GM12878 (cell line): ENCODE measurements around the gene CREB3L1. TPM values are rescaled to one million over a fixed set of nuclear protein-coding genes. Genes with fewer than 3 reads are reported as not detected.

Experiments used
- ATAC-seq: fragments of 200-7000 bp; cut with Tn5 transposase; 3 replicates; pipeline ENCODE4 v1.9.1; 2020; ENCODE audit warnings: mild to moderate bottlenecking, moderate library complexity
- BruUV-seq: library from RNA; stranded (reverse); fragments of 400-500 nt; replicated peaks from 2 replicates; lab custom pipeline; 2021; lab: Mats Ljungman, UMichigan
- CTCF ChIA-PET: fragments of 300-600 bp; sonication (Branson Sonifier 250); formaldehyde crosslinking; extraction: SDS; loops from one replicate; lab custom pipeline; 2021; ENCODE audit warnings: inconsistent platforms; lab: Yijun Ruan, JAX
- POLR2A ChIA-PET: fragments of 350-600 bp; formaldehyde crosslinking; extraction: SDS; loops from one replicate; lab custom pipeline; 2021; ENCODE audit warnings: inconsistent platforms; lab: Charles Lee
- RAD21 ChIA-PET: fragments of 300-600 bp; sonication (Branson Sonifier 250); formaldehyde crosslinking; loops from one replicate; lab custom pipeline; 2023; ENCODE audit warnings: antibody characterized with exemption; ENCODE audit not compliant: unreplicated experiment; lab: Charles Lee
- SMC1A ChIA-PET: fragments of 300-600 bp; sonication (Branson Sonifier 250); formaldehyde crosslinking; loops from one replicate; lab custom pipeline; 2023; ENCODE audit not compliant: unreplicated experiment, uncharacterized antibody; lab: Charles Lee
- DNase-seq: peaks from one replicate; pipeline ENCODE4 v3.0.0-alpha.2; 2011; ENCODE audit warnings: low read depth, low spot score
- FAIRE-seq: peaks from 3 replicates; lab custom pipeline; 2011; peaks lifted over from hg19 to GRCh38; lab: Jason Lieb, UNC
- H2AFZ ChIP-seq: 2 replicates; pipeline ENCODE4 v1.6.0; 2011; ENCODE audit warnings: low read depth, low read length, control low read depth; ENCODE audit not compliant: control insufficient read depth
- H3K27ac ChIP-seq: 2 replicates; pipeline ENCODE4 v1.5.1; 2011; ENCODE audit warnings: control low read depth; ENCODE audit not compliant: control insufficient read depth, insufficient read depth
- H3K27me3 ChIP-seq, 2 experiments: replicated peaks in 1 of 2; 2 replicates each; pipeline versions ENCODE4 v1.6.0 to v1.6.1; 2011; ENCODE audit warnings: low read length in 1 of 2; ENCODE audit not compliant: control insufficient read depth in 2 of 2, insufficient read depth in 2 of 2
- H3K36me3 ChIP-seq, 2 experiments: 2 replicates each; pipeline ENCODE4 v1.5.1; 2011; ENCODE audit warnings: low read length in 1 of 2; ENCODE audit not compliant: control insufficient read depth in 2 of 2, insufficient read depth in 2 of 2
- H3K4me1 ChIP-seq: 2 replicates; pipeline ENCODE4 v1.6.1; 2011; ENCODE audit warnings: mild to moderate bottlenecking, low read length, moderate library complexity, mixed read lengths; ENCODE audit not compliant: control insufficient read depth, insufficient read depth
- H3K4me2 ChIP-seq: 2 replicates; pipeline ENCODE4 v1.6.0; 2011; ENCODE audit warnings: control low read depth; ENCODE audit not compliant: control insufficient read depth, insufficient read depth
- H3K4me3 ChIP-seq: fragments of 200-600 bp; sonication (generic); 2 replicates; pipeline ENCODE4 v1.5.1; 2016
- H3K79me2 ChIP-seq: 2 replicates; pipeline ENCODE4 v1.6.0; 2011; ENCODE audit warnings: low read length; ENCODE audit not compliant: control insufficient read depth, insufficient read depth
- H3K9ac ChIP-seq: 2 replicates; pipeline ENCODE4 v1.8.0; 2011; ENCODE audit warnings: low read length, control low read depth, mixed read lengths; ENCODE audit not compliant: control insufficient read depth, insufficient read depth
- H3K9me3 ChIP-seq: replicated peaks from 3 replicates; pipeline ENCODE4 v1.5.1; 2011; ENCODE audit warnings: mild to moderate bottlenecking, low read length; ENCODE audit not compliant: control insufficient read depth, insufficient read depth
- H4K20me1 ChIP-seq: 2 replicates; pipeline ENCODE4 v1.6.0; 2011; ENCODE audit not compliant: control insufficient read depth, insufficient read depth
- CHD1 ChIP-seq: IDR thresholded peaks from 2 replicates; pipeline ENCODE4 v1.6.1; 2012; ENCODE audit warnings: low read depth, low read length, improper control_type of control experiment
- CTCF ChIP-seq, 3 experiments: IDR thresholded peaks in 2 of 3; conservative IDR thresholded peaks in 1 of 3; 2 replicates each; pipeline ENCODE4 v1.5.1; 2011; ENCODE audit warnings: low read depth in 3 of 3, low read length in 3 of 3, mild to moderate bottlenecking in 3 of 3, control low read depth in 2 of 3, moderate library complexity in 2 of 3, inconsistent platforms in 1 of 3, mixed read lengths in 1 of 3; ENCODE audit not compliant: control insufficient read depth in 2 of 3, insufficient read depth in 1 of 3; ENCODE audit errors: extremely low read depth in 1 of 3
- EED ChIP-seq: sonication (generic); IDR thresholded peaks from 2 replicates; pipeline ENCODE4 v1.6.1; 2016; ENCODE audit warnings: antibody characterized with exemption, low read depth
- IKZF1 ChIP-seq: fragments of 450-650 bp; conservative IDR thresholded peaks from 2 replicates; pipeline ENCODE4 v1.6.1; 2017; ENCODE audit warnings: antibody characterized with exemption, mild to moderate bottlenecking
- IRF5 ChIP-seq: fragments of 450-650 bp; IDR thresholded peaks from 2 replicates; pipeline ENCODE4 v1.6.1; 2017; ENCODE audit warnings: borderline replicate concordance
- MEF2B ChIP-seq: fragments of 450-650 bp; IDR thresholded peaks from 2 replicates; pipeline ENCODE4 v1.6.1; 2018; ENCODE audit warnings: mild to moderate bottlenecking, moderate library complexity; ENCODE audit not compliant: partially characterized antibody, poor library complexity, severe bottlenecking
- MLLT1 ChIP-seq: fragments of 450-650 bp; IDR thresholded peaks from 2 replicates; pipeline ENCODE4 v1.6.1; 2016; ENCODE audit warnings: mild to moderate bottlenecking
- PBX3 ChIP-seq: IDR thresholded peaks from 2 replicates; pipeline ENCODE4 v1.6.1; 2011; ENCODE audit warnings: mild to moderate bottlenecking, low read depth, low read length, moderate library complexity; ENCODE audit not compliant: insufficient replicate concordance
- PRDM15 ChIP-seq: fragments of 450-650 bp; formaldehyde crosslinking; IDR thresholded peaks from 2 replicates; pipeline ENCODE4 v1.4.0; 2020; ENCODE audit warnings: mild to moderate bottlenecking, moderate library complexity
- RELB ChIP-seq: fragments of 450-650 bp; IDR thresholded peaks from 2 replicates; pipeline ENCODE4 v1.6.1; 2017; ENCODE audit warnings: low read depth, mild to moderate bottlenecking, moderate library complexity
- WGBS: methylation state at CpG from one replicate; pipeline ENCODE4 v1.1.6; 2016; ENCODE audit warnings: low lambda C conversion rate; ENCODE audit not compliant: insufficient replicate concordance, insufficient coverage; ENCODE audit errors: missing lambda C conversion rate; 5-methylcytosine and 5-hydroxymethylcytosine counted together
- in situ Hi-C: fragments of 300-500 bp; cut with MboI; formaldehyde crosslinking; loops from 9 replicates; pipeline ENCODE4 v1.14.3; 2018; ENCODE audit warnings: mixed read lengths
- intact Hi-C: fragments of 100-400 bp; cut with micrococcal nuclease; formaldehyde crosslinking; loops from one replicate; pipeline ENCODE4 v1.14.2; 2022; ENCODE audit not compliant: unreplicated experiment
- polyA plus RNA-seq, 11 experiments: library from polyadenylated mRNA; depleted of rRNA in 4 of 11; unstranded in 6 of 11; stranded (reverse) in 5 of 11; fragments of >200 nt; fragmentation: Nextera tagmentation in 4 of 11; fragmentation: Illumina TruSeq in 1 of 11; extraction: Ambion mirVana in 4 of 11; extraction: Trizol in 1 of 11; gene quantifications; 1 replicate in 1 of 11; 2 replicates in 10 of 11; pipeline versions ENCODE4 v1.2.1 to v1.2.3, GENCODE V29; 2011 to 2016; ENCODE audit warnings: inconsistent platforms in 2 of 11, missing spikeins in 2 of 11, low read depth in 1 of 11
- total RNA-seq, 4 experiments: library from RNA; depleted of rRNA in 3 of 4; stranded (reverse); fragments of >200 nt in 3 of 4; fragmentation: Illumina TruSeq in 1 of 4; extraction: Trizol in 1 of 4; gene quantifications; 2 replicates each; pipeline versions ENCODE4 v1.2.1 to v1.2.3, GENCODE V29; 2013 to 2021

CREB3L1 gene
- total and polyA plus RNA-seq, 10 of the 15 experiments (the other 5 are each of a cell fraction or from before 2014, with no cell fraction given), result 0.03 to 1.4 (median 0.22) TPM

- H3K4me3 ChIP-seq, result no peak overlapping the region
- no peaks in the 10 kb centered on the region for H4K20me1 ChIP-seq
- H3K4me1 ChIP-seq, result peaks cover 33% of the 10 kb centered on the region
- H3K79me2 ChIP-seq, result no peaks in the 10 kb centered on the region
- peak overlapping the region; percentile 75 for H2AFZ ChIP-seq
- peak overlapping the region; percentile 1; the same call in 1 of the 2 replicates for H3K9ac ChIP-seq
- intact Hi-C loops (no loop called here), in situ Hi-C loops (no loop called here)
- ChIA-PET POLR2A (interaction anchor here (1.0 to 1.6 kb wide), 3 partner anchors 44 to 224 kb away, joined by 3 to 5 read pairs (median 3); no protein-coding TSS in a partner anchor), SMC1A (interaction anchor here (0.8 to 2.8 kb wide), 8 partner anchors 10 to 44 kb away, joined by 3 to 10 read pairs (median 4); no protein-coding TSS in a partner anchor), CTCF (interaction anchor here (0.7 to 5.9 kb wide), 5 partner anchors 11 to 43 kb away, joined by 3 to 60 read pairs (median 5); partner anchors contain the start of gene CREB3L1), RAD21 (interaction anchor here (1.2 to 4.9 kb wide), 6 partner anchors 11 to 80 kb away, joined by 4 to 20 read pairs (median 8); partner anchors contain the start of gene CREB3L1)
- BruUV-seq, result no TSS peak
- H3K9me3 ChIP-seq, result no peaks in the 10 kb centered on the region; the same call in 2 of the 3 replicates
- H3K36me3 ChIP-seq, result no peaks in the 10 kb centered on the region
- peak overlapping the region; percentile 61 for H3K27ac ChIP-seq
- H3K4me2 ChIP-seq, result peak overlapping the region; percentile 67
- 7% methylated on average over 7 of the region's 7 CpGs for WGBS
- FAIRE-seq (no peak), ATAC-seq (peak; percentile 58), DNase-seq (peak; percentile 47)
- H3K27me3 ChIP-seq, result no peaks in the 10 kb centered on the region
- TF ChIP-seq CTCF (IDR thresholded peaks at IDR 0.05 in 2 of 3, conservative IDR thresholded peaks at IDR 0.05 in 1 of 3; ENCODE audit: control insufficient read depth in 2 of 3, extremely low read depth in 1 of 3, insufficient read depth in 1 of 3, low read depth in 3 of 3, low read length in 3 of 3) (peak in 1 of 3 experiments; percentile 53; a peak in 2 of 6 replicates), CHD1 (no peak), IRF5 (no peak), IKZF1 (0 out of 2 replicates have a peak, but pooled peaks have one; percentile 9), PRDM15 (CRISPR knock-in tag) (no peak), EED (peak; percentile 62), MLLT1 (no peak), RELB (no peak), MEF2B (peak; percentile 45), PBX3 (peak; percentile 32)
Measured at GRCh38 chr11:46265764-46266163, 11.7 kb upstream of the CREB3L1 start.
